HepG2 (cell line): Measurements from ENCODE around the gene UBAC1. TPM values are rescaled to one million over a fixed set of nuclear protein-coding genes. Genes with fewer than 3 reads are reported as not detected.

Source experiments
- ISL2 ChIP-seq: sonication (generic); formaldehyde crosslinking; IDR thresholded peaks from 2 replicates; pipeline ENCODE4 v1.5.0; 2020; ENCODE audit warnings: missing genetic modification reagents
- KDM5B ChIP-seq: sonication (generic); formaldehyde crosslinking; IDR thresholded peaks from 2 replicates; pipeline ENCODE4 v1.4.0; 2020; ENCODE audit warnings: missing genetic modification reagents, mild to moderate bottlenecking, borderline replicate concordance
- TEF ChIP-seq: sonication (generic); formaldehyde crosslinking; IDR thresholded peaks from 2 replicates; pipeline ENCODE4 v1.5.0; 2020; ENCODE audit warnings: missing genetic modification reagents
- THAP9 ChIP-seq: sonication (generic); formaldehyde crosslinking; IDR thresholded peaks from 2 replicates; pipeline ENCODE4; 2020; ENCODE audit warnings: missing genetic modification reagents, mild to moderate bottlenecking, borderline replicate concordance
- TRAFD1 ChIP-seq: sonication (generic); formaldehyde crosslinking; IDR thresholded peaks from 2 replicates; pipeline ENCODE4 v1.5.1; 2020; ENCODE audit warnings: missing genetic modification reagents, mild to moderate bottlenecking, borderline replicate concordance
- TRIM22 ChIP-seq: fragments of 450-650 bp; IDR thresholded peaks from 2 replicates; pipeline ENCODE4 v1.6.1; 2017
- ZNF557 ChIP-seq: sonication (generic); formaldehyde crosslinking; IDR thresholded peaks from 2 replicates; pipeline ENCODE4 v1.4.0; 2020; ENCODE audit warnings: missing genetic modification reagents
- ZNF570 ChIP-seq: sonication (generic); formaldehyde crosslinking; IDR thresholded peaks from 2 replicates; pipeline ENCODE4 v1.4.0; 2020; ENCODE audit warnings: mild to moderate bottlenecking, missing genetic modification reagents, borderline replicate concordance
- ZNF83 ChIP-seq: sonication (generic); formaldehyde crosslinking; IDR thresholded peaks from 2 replicates; pipeline ENCODE4 v1.4.0; 2020; ENCODE audit warnings: missing genetic modification reagents, mild to moderate bottlenecking, borderline replicate concordance
- ZZZ3 ChIP-seq: sonication (generic); formaldehyde crosslinking; IDR thresholded peaks from 2 replicates; pipeline ENCODE4 v1.4.0; 2020; ENCODE audit warnings: missing genetic modification reagents, mild to moderate bottlenecking, borderline replicate concordance
- polyA plus RNA-seq, 8 experiments: library from polyadenylated mRNA; depleted of rRNA in 3 of 8; stranded (reverse) in 7 of 8; unstranded in 1 of 8; fragments of >200 nt; fragmentation: Illumina TruSeq in 4 of 8; extraction: Trizol in 4 of 8; gene quantifications; 2 replicates each; pipeline versions ENCODE4 v1.2.1 to v1.2.3, GENCODE V29; 2011 to 2016; ENCODE audit warnings: low read depth in 4 of 8, missing spikeins in 1 of 8, mixed read lengths in 1 of 8; ENCODE audit not compliant: insufficient read depth in 1 of 8
- total RNA-seq, 5 experiments: library from RNA; depleted of rRNA; stranded (reverse); fragments of >200 nt; fragmentation: Illumina TruSeq; extraction: Trizol; gene quantifications; 2 replicates each; pipeline ENCODE4 v1.2.3, GENCODE V29; 2016; ENCODE audit warnings: low read depth in 1 of 5
- TF ChIP-seq, protein P1 (sequence below): sonication (generic); formaldehyde crosslinking; conservative IDR thresholded peaks from 2 replicates; pipeline ENCODE4 v1.4.0; 2020; ENCODE audit warnings: missing genetic modification reagents
- TF ChIP-seq, protein P2 (sequence below): IDR thresholded peaks from 2 replicates; pipeline ENCODE4 v1.6.1; 2016; ENCODE audit warnings: low read depth, control low read depth
- TF ChIP-seq, protein P3 (sequence below): sonication (generic); formaldehyde crosslinking; IDR thresholded peaks from 2 replicates; pipeline ENCODE4 v1.4.0; 2020; ENCODE audit warnings: missing genetic modification reagents

Gene UBAC1
- total and polyA plus RNA-seq, 2 of the 13 experiments (the other 11 are each of a cell fraction or from before 2014, with no cell fraction given), result 32.2 to 34.1 TPM

DNA sequence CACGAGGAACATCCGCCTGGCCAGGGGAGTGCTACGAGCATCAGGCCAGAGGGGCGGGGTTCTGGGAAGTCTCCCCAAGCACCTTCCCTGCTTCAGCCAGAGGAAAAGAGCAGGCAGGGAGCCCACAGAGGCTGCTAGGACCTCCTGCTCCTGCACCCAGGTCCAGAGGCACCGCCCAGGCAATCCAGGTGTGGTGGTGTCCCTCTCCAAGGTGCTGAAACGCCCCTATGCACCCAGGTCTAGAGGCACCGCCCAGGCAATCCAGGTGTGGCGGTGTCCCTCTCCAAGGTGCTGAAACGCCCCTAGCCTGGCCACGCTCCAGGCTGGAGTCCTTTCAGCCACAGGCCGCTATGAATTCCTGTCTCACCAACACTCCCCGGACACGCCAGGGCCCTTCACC is 10.7 kb upstream of the UBAC1 start (continued):
- TF ChIP-seq, protein P1, sequence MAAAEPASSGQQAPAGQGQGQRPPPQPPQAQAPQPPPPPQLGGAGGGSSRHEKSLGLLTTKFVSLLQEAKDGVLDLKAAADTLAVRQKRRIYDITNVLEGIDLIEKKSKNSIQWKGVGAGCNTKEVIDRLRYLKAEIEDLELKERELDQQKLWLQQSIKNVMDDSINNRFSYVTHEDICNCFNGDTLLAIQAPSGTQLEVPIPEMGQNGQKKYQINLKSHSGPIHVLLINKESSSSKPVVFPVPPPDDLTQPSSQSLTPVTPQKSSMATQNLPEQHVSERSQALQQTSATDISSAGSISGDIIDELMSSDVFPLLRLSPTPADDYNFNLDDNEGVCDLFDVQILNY (CRISPR knock-in tag), result peak; percentile 92
- TF ChIP-seq TRIM22 (no peak), TRAFD1 (CRISPR knock-in tag) (no peak), KDM5B (peak; percentile 99), THAP9 (CRISPR knock-in tag) (peak; percentile 83; the same call in 1 of the 2 replicates), ZZZ3 (CRISPR knock-in tag) (peak; percentile 70; the same call in 1 of the 2 replicates), ZNF570 (peak; percentile 97), ISL2 (CRISPR knock-in tag) (peak; percentile 95), ZNF557 (CRISPR knock-in tag) (peak; percentile 100), TEF (CRISPR knock-in tag) (peak; percentile 97), ZNF83 (CRISPR knock-in tag) (peak; percentile 99)
- TF ChIP-seq, protein P2, sequence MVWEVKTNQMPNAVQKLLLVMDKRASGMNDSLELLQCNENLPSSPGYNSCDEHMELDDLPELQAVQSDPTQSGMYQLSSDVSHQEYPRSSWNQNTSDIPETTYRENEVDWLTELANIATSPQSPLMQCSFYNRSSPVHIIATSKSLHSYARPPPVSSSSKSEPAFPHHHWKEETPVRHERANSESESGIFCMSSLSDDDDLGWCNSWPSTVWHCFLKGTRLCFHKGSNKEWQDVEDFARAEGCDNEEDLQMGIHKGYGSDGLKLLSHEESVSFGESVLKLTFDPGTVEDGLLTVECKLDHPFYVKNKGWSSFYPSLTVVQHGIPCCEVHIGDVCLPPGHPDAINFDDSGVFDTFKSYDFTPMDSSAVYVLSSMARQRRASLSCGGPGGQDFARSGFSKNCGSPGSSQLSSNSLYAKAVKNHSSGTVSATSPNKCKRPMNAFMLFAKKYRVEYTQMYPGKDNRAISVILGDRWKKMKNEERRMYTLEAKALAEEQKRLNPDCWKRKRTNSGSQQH (CRISPR knock-in tag), result peak; percentile 100
- TF ChIP-seq, protein P3, sequence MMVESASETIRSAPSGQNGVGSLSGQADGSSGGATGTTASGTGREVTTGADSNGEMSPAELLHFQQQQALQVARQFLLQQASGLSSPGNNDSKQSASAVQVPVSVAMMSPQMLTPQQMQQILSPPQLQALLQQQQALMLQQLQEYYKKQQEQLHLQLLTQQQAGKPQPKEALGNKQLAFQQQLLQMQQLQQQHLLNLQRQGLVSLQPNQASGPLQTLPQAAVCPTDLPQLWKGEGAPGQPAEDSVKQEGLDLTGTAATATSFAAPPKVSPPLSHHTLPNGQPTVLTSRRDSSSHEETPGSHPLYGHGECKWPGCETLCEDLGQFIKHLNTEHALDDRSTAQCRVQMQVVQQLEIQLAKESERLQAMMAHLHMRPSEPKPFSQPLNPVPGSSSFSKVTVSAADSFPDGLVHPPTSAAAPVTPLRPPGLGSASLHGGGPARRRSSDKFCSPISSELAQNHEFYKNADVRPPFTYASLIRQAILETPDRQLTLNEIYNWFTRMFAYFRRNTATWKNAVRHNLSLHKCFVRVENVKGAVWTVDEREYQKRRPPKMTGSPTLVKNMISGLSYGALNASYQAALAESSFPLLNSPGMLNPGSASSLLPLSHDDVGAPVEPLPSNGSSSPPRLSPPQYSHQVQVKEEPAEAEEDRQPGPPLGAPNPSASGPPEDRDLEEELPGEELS (CRISPR knock-in tag), result peak; percentile 79
